Lung (tissue), 12 donors: Measurements from ENCODE around the gene C1orf105. TPM values are rescaled to one million over a fixed set of nuclear protein-coding genes. Genes with fewer than 3 reads are reported as not detected.
A peak's percentile ranks its signal among the peaks of the same experiment; 100 is the strongest.

Experiments used
- ATAC-seq: fragments of 200-7000 bp; cut with Tn5 transposase; one replicate; pipeline ENCODE4 v1.9.1; 2020; ENCODE audit warnings: moderate number of reproducible peaks; ENCODE audit not compliant: insufficient read depth, low FRiP score
- DNase-seq, 3 donors: peaks; one replicate each; pipeline ENCODE4 v3.0.0-alpha.2; 2013 to 2017
- H3K27ac ChIP-seq, 2 donors: one replicate each; pipeline ENCODE4 v1.5.1; 2013; ENCODE audit warnings: mild to moderate bottlenecking in 2 of 2, moderate library complexity in 2 of 2, control low read depth in 1 of 2, inconsistent platforms in 1 of 2, low read depth in 1 of 2, low read length in 1 of 2
- H3K27me3 ChIP-seq, 3 donors: one replicate each; pipeline ENCODE4 v1.5.1; 2013; ENCODE audit warnings: low read length in 2 of 3; ENCODE audit not compliant: control insufficient read depth in 3 of 3, insufficient read depth in 3 of 3
- H3K36me3 ChIP-seq, 4 donors: one replicate each; pipeline ENCODE4 v1.5.1; 2013; ENCODE audit warnings: low read length in 4 of 4, mild to moderate bottlenecking in 1 of 4, moderate library complexity in 1 of 4; ENCODE audit not compliant: control insufficient read depth in 4 of 4, insufficient read depth in 4 of 4
- H3K4me1 ChIP-seq, 5 donors: one replicate each; pipeline ENCODE4 v1.5.1; 2013; ENCODE audit warnings: low read length in 5 of 5, mild to moderate bottlenecking in 2 of 5, moderate library complexity in 1 of 5; ENCODE audit not compliant: control insufficient read depth in 5 of 5, insufficient read depth in 5 of 5
- H3K4me3 ChIP-seq: one replicate; pipeline ENCODE4 v1.5.1; 2013; ENCODE audit warnings: mild to moderate bottlenecking, control low read depth, moderate library complexity
- H3K9ac ChIP-seq, 2 donors: one replicate each; pipeline ENCODE4 v1.5.1; 2013; ENCODE audit warnings: low read length in 2 of 2, control low read depth in 1 of 2; ENCODE audit not compliant: insufficient read depth in 1 of 2
- H3K9me3 ChIP-seq, 4 donors: one replicate each; pipeline ENCODE4 v1.5.1; 2013; ENCODE audit warnings: low read length in 3 of 4, mild to moderate bottlenecking in 1 of 4, moderate library complexity in 1 of 4; ENCODE audit not compliant: control insufficient read depth in 4 of 4, insufficient read depth in 3 of 4
- whole genome bisulfite sequencing, 2 donors: extraction: QIAGEN DNeasy Blood & Tissue Kit; methylation state at CpG; one replicate each; pipeline ENCODE4 v1.1.7; 2013; 5-methylcytosine and 5-hydroxymethylcytosine counted together
- polyA plus RNA-seq, 2 donors: library from polyadenylated mRNA; stranded (reverse); fragments of 200-250 nt; gene quantifications; one replicate each; pipeline ENCODE4 v1.2.1, GENCODE V29; 2013
- total RNA-seq, 2 donors: library from RNA; depleted of rRNA in 1 of 2; stranded (reverse); fragments of >200 nt in 1 of 2; gene quantifications; one replicate each; pipeline ENCODE4 v1.2.1, GENCODE V29; 2014 to 2021
- TF ChIP-seq, protein P1 (sequence below): IDR thresholded peaks from 2 replicates; pipeline ENCODE4 v1.5.1; 2012; ENCODE audit warnings: mild to moderate bottlenecking; ENCODE audit errors: control extremely low read depth, extremely low read depth
- donor health status: control.
- donor health status: control.
- donor health status: Bipolar disorder and iron deficiency.
- donor health status: healthy.
- donor health status: DM: yes; HTN: yes; CAD: no.

The C1orf105 gene
- total and polyA plus RNA-seq, 4 donors: not detected

DNA sequence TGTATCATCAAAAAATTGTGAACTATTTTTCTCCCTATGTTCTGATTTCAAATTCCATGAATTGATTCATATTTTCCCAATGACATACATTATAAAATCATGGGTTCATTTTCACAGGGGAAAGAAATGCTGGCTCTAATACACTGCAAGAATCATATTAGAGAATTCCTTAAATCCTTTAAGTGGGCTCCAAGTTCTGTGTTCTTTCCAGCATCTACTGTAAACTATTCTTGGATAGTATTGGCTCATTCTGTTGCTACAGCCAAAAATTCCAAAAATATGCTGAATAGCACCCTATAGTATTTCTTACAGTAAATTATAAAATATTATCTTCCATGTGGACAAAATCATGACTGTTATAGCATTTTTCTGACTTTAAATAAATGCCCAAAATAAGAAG is 19.0 kb upstream of the C1orf105 start:
- Histone ChIP-seq H3K9me3 (no peaks in the 10 kb centered on the region), H3K9ac (no peak overlapping the region), H3K36me3 (no peaks in the 10 kb centered on the region), H3K4me3 (no peak overlapping the region), H3K27ac (no peak overlapping the region), H3K4me1 (peaks cover 0 to 44% (median 13%) of the 10 kb centered on the region in 5 donors), H3K27me3 (no peaks in the 10 kb centered on the region)
- ATAC-seq (no peak), DNase-seq (peak in 2 of 3 donors; percentile 66 to 72)
- TF ChIP-seq, protein P1, sequence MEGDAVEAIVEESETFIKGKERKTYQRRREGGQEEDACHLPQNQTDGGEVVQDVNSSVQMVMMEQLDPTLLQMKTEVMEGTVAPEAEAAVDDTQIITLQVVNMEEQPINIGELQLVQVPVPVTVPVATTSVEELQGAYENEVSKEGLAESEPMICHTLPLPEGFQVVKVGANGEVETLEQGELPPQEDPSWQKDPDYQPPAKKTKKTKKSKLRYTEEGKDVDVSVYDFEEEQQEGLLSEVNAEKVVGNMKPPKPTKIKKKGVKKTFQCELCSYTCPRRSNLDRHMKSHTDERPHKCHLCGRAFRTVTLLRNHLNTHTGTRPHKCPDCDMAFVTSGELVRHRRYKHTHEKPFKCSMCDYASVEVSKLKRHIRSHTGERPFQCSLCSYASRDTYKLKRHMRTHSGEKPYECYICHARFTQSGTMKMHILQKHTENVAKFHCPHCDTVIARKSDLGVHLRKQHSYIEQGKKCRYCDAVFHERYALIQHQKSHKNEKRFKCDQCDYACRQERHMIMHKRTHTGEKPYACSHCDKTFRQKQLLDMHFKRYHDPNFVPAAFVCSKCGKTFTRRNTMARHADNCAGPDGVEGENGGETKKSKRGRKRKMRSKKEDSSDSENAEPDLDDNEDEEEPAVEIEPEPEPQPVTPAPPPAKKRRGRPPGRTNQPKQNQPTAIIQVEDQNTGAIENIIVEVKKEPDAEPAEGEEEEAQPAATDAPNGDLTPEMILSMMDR: no peak

DNA sequence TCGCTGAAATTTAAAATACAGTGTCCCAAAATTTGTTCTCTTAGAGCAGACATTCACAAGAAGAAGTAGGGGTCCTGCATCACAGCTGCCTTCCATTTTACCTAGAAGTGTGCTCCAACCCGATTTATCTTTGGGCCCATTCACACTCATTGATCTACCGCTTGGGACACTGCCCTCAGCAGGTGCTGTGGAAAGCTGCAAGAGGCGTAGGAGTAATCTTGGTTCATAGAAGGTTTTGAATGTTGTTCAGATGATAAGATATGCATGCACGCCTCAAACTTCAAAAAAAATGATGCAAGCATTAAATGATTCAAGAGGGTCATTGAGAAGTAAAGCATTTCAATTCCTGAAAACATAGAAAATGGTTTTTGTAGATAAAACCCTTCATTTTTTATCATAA is 18.6 kb upstream of the C1orf105 start:
- ATAC-seq (no peak), DNase-seq (no peak)
- H3K36me3 ChIP-seq: no peaks in the 10 kb centered on the region
- no peak overlapping the region for H3K9ac ChIP-seq
- H3K4me3 ChIP-seq: no peak overlapping the region
- no peaks in the 10 kb centered on the region for H3K27me3 ChIP-seq
- TF ChIP-seq, protein P1: no peak
- peaks cover 0 to 44% (median 13%) of the 10 kb centered on the region in 5 donors for H3K4me1 ChIP-seq
- 87 to 91% methylated on average over 5 of the region's 5 CpGs for WGBS, 2 donors
- H3K27ac ChIP-seq: no peak overlapping the region
- no peaks in the 10 kb centered on the region for H3K9me3 ChIP-seq

DNA sequence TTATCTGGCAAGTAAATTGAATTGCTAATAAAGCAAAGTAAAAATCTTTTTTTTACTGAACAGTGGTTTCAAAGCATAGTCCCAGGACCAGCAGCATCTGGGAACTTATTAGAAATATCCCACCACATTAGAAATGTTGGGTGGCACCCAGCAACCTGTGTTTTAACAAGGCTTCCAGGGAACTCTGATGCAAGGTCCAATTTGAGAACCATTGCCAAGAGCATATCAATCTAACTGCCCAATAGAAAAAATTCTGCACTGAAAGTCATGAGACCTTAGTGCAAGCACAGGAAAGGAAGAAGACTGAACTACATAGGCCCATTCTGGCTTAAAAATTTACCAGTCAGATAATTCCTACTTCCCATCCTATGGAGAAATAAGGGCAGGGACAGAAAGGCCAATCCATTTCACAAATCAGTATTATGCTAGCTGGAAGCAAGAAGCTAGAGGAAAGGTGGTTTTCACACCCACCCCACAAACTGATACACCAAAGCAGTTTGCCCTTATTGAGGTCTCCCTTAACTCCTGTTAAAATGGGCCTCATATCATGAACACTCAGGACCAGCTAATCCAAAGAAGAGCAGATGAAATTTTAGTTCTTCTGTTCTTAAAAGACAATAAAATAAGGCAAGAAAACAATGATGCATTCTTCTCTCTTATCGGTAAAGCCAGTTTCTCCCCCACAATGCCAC is 17.5 kb upstream of the C1orf105 start:
- Histone ChIP-seq H3K9me3 (no peaks in the 10 kb centered on the region), H3K4me3 (no peak overlapping the region), H3K9ac (no peak overlapping the region), H3K36me3 (no peaks in the 10 kb centered on the region), H3K27me3 (no peaks in the 10 kb centered on the region), H3K27ac (no peak overlapping the region), H3K4me1 (peaks cover 0 to 40% (median 13%) of the 10 kb centered on the region in 5 donors)
- TF ChIP-seq, protein P1: no peak
- ATAC-seq (no peak), DNase-seq (no peak)
- WGBS, 2 donors: 86 to 96% methylated on average over 1 of the region's 1 CpG

DNA sequence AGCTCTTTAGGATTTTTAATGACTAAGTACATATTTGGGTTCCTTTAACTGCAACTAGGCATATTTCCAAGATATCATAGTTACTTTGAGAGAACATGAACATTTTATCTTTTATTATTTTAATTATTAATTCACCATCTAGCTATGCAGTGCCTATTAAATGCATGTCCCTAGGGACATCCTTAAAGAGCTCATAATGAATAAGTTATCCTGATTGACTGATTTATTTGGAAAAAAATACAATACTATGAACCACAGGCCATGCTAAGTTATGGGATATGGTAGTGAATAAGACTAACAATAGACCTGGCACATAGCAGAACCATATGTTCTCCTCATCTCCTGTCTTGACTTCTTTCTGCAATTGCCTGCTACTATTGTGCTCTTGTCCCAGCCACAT is 16.4 kb upstream of the C1orf105 start:
- Histone ChIP-seq H3K9ac (no peak overlapping the region), H3K9me3 (no peaks in the 10 kb centered on the region), H3K27ac (no peak overlapping the region), H3K4me3 (no peak overlapping the region), H3K4me1 (peaks cover 0 to 32% (median 13%) of the 10 kb centered on the region in 5 donors), H3K36me3 (no peaks in the 10 kb centered on the region), H3K27me3 (no peaks in the 10 kb centered on the region)
- no peak for DNase-seq
- no peak for ATAC-seq
- TF ChIP-seq, protein P1: no peak
